ENCODE measurements around the gene CYLC2.

GRCh38 chr9:103003689-103004088 lies 8.6 kb downstream of the CYLC2 start:
- no peak for TF ChIP-seq CTCF (IDR thresholded peaks at IDR 0.05; ENCODE audit: control extremely low read depth in 1 of 3, insufficient read depth in 1 of 3, low read depth in 1 of 3, low read length in 3 of 3)
- no peak for TF ChIP-seq FOSL1 (IDR thresholded peaks at IDR 0.05; ENCODE audit: insufficient read depth, low read depth, low read length)
